HEK293 (cell line): Measurements from ENCODE around the gene MGST3.
"Not testable (repeated sequence)": the region's sequence is repeated elsewhere in the genome, so short reads cannot be mapped to it uniquely, and the experiment has no call there.

Experiments
- CTCF ChIA-PET: fragments of 350-600 bp; formaldehyde crosslinking; extraction: SDS; loops from one replicate; lab custom pipeline; 2021; ENCODE audit warnings: antibody characterized with exemption; lab: Yijun Ruan, JAX
- POLR2A ChIA-PET: fragments of 300-600 bp; formaldehyde crosslinking; extraction: SDS; loops from one replicate; lab custom pipeline; 2020; ENCODE audit warnings: antibody characterized with exemption, inconsistent platforms; lab: Yijun Ruan, JAX
- H3K27ac ChIP-seq: fragments of 200-500 bp; sonication (Bioruptor generic); 2 replicates; pipeline ENCODE4 v1.5.1; 2014; ENCODE audit warnings: low read depth, low read length, control low read depth, inconsistent platforms; ENCODE audit errors: extremely low read depth
- H3K36me3 ChIP-seq, 2 experiments: fragments of 200-500 bp in 1 of 2; sonication (Bioruptor generic) in 1 of 2; 1 replicate in 1 of 2; 2 replicates in 1 of 2; pipeline ENCODE4 v1.5.1; 2014 to 2017; ENCODE audit warnings: inconsistent platforms in 2 of 2, low read length in 2 of 2; ENCODE audit not compliant: control insufficient read depth in 2 of 2, insufficient read depth in 1 of 2
- H3K4me1 ChIP-seq: fragments of 200-500 bp; sonication (Bioruptor generic); 2 replicates; pipeline ENCODE4 v1.5.1; 2014; ENCODE audit warnings: mild to moderate bottlenecking, low read length, inconsistent platforms; ENCODE audit not compliant: control insufficient read depth, insufficient read depth
- H3K4me3 ChIP-seq: 2 replicates; pipeline ENCODE4 v1.5.1; 2011; ENCODE audit warnings: low read depth, mild to moderate bottlenecking, control low read depth, low read length, moderate library complexity
- H3K9me3 ChIP-seq: fragments of 200-500 bp; sonication (Bioruptor generic); 2 replicates; pipeline ENCODE4 v1.5.1; 2014; ENCODE audit warnings: low read depth, low read length, inconsistent platforms; ENCODE audit not compliant: control insufficient read depth, insufficient read depth
- KLF16 ChIP-seq: fragments of 450-650 bp; formaldehyde crosslinking; IDR thresholded peaks from 2 replicates; pipeline ENCODE4 v1.5.1; 2017; ENCODE audit warnings: missing biosample characterization, missing genetic modification characterization
- OSR2 ChIP-seq: fragments of 450-650 bp; formaldehyde crosslinking; IDR thresholded peaks from 2 replicates; pipeline ENCODE4 v1.5.1; 2016; ENCODE audit warnings: missing biosample characterization, missing genetic modification characterization
- PRDM10 ChIP-seq: fragments of 450-650 bp; formaldehyde crosslinking; IDR thresholded peaks from 2 replicates; pipeline ENCODE4 v1.5.1; 2016; ENCODE audit warnings: missing biosample characterization, missing genetic modification characterization
- REPIN1 ChIP-seq: fragments of 450-650 bp; formaldehyde crosslinking; IDR thresholded peaks from 2 replicates; pipeline ENCODE4 v1.5.1; 2017; ENCODE audit warnings: missing biosample characterization, missing genetic modification characterization, low read depth
- ZFHX2 ChIP-seq: fragments of 450-650 bp; formaldehyde crosslinking; conservative IDR thresholded peaks from 2 replicates; pipeline ENCODE4 v1.5.1; 2016; ENCODE audit warnings: missing biosample characterization, missing genetic modification characterization
- ZFP3 ChIP-seq: fragments of 450-650 bp; formaldehyde crosslinking; IDR thresholded peaks from 2 replicates; pipeline ENCODE4 v1.5.1; 2016; ENCODE audit warnings: low read depth, missing biosample characterization, missing genetic modification characterization
- ZFP41 ChIP-seq: fragments of 450-650 bp; formaldehyde crosslinking; IDR thresholded peaks from 2 replicates; pipeline ENCODE4 v1.5.1; 2016; ENCODE audit warnings: missing biosample characterization, missing genetic modification characterization, borderline replicate concordance
- ZNF112 ChIP-seq: fragments of 450-650 bp; formaldehyde crosslinking; IDR thresholded peaks from 2 replicates; pipeline ENCODE4 v1.5.0; 2017; ENCODE audit warnings: missing biosample characterization, missing genetic modification characterization
- ZNF148 ChIP-seq: fragments of 450-650 bp; formaldehyde crosslinking; IDR thresholded peaks from 2 replicates; pipeline ENCODE4 v1.5.0; 2017; ENCODE audit warnings: missing biosample characterization, missing genetic modification characterization, borderline replicate concordance
- ZNF169 ChIP-seq: fragments of 450-650 bp; formaldehyde crosslinking; IDR thresholded peaks from 2 replicates; pipeline ENCODE4 v1.5.1; 2016; ENCODE audit warnings: missing biosample characterization, missing genetic modification characterization
- ZNF416 ChIP-seq: fragments of 450-650 bp; formaldehyde crosslinking; IDR thresholded peaks from 2 replicates; pipeline ENCODE4 v1.5.1; 2016; ENCODE audit warnings: missing biosample characterization, missing genetic modification characterization
- ZNF473 ChIP-seq: fragments of 450-650 bp; formaldehyde crosslinking; IDR thresholded peaks from 2 replicates; pipeline ENCODE4 v1.5.1; 2017; ENCODE audit warnings: missing biosample characterization, missing genetic modification characterization
- ZNF548 ChIP-seq: fragments of 450-650 bp; formaldehyde crosslinking; IDR thresholded peaks from 2 replicates; pipeline ENCODE4 v1.5.1; 2016; ENCODE audit warnings: missing biosample characterization, missing genetic modification characterization
- ZNF623 ChIP-seq: fragments of 450-650 bp; formaldehyde crosslinking; IDR thresholded peaks from 2 replicates; pipeline ENCODE4 v1.5.1; 2016; ENCODE audit warnings: missing biosample characterization, missing genetic modification characterization
- ZNF704 ChIP-seq: fragments of 450-650 bp; formaldehyde crosslinking; IDR thresholded peaks from 2 replicates; pipeline ENCODE4 v1.5.1; 2016; ENCODE audit warnings: missing biosample characterization, missing genetic modification characterization
- ZNF768 ChIP-seq: fragments of 450-650 bp; formaldehyde crosslinking; IDR thresholded peaks from 2 replicates; pipeline ENCODE4 v1.5.1; 2018; ENCODE audit warnings: missing biosample characterization, mild to moderate bottlenecking, missing genetic modification characterization
- ZSCAN30 ChIP-seq: fragments of 450-650 bp; IDR thresholded peaks from 2 replicates; pipeline ENCODE4 v1.5.1; 2018; ENCODE audit warnings: missing biosample characterization, mild to moderate bottlenecking, missing genetic modification characterization, moderate library complexity
- ZSCAN4 ChIP-seq: fragments of 450-650 bp; formaldehyde crosslinking; IDR thresholded peaks from 2 replicates; pipeline ENCODE4 v1.5.1; 2017; ENCODE audit warnings: missing biosample characterization, missing genetic modification characterization

The MGST3 gene

GRCh38 chr1:165581926-165582325, 49.1 kb upstream of the MGST3 start:
- TF ChIP-seq ZNF548 (tag by site-specific recombination) (no peak), OSR2 (tag by site-specific recombination) (no peak), ZNF169 (tag by site-specific recombination) (no peak), ZFP41 (tag by site-specific recombination) (no peak)
- H3K27ac ChIP-seq: no peak overlapping the region
- no peaks in the 10 kb centered on the region for H3K4me1 ChIP-seq
- no peaks in the 10 kb centered on the region for H3K9me3 ChIP-seq
- ChIA-PET CTCF (interaction anchor here (0.5 to 1.1 kb wide), 2 partner anchors 10 to 212 kb away, joined by 3 read pairs; no protein-coding TSS in a partner anchor), POLR2A (no interaction called here)
- H3K4me3 ChIP-seq: no peak overlapping the region
- H3K36me3 ChIP-seq: no peaks in the 10 kb centered on the region

- no peaks in the 10 kb centered on the region for H3K36me3 ChIP-seq
- no peak overlapping the region for H3K4me3 ChIP-seq
- no peak overlapping the region for H3K27ac ChIP-seq
- ChIA-PET POLR2A (no interaction called here), CTCF (interaction anchor here (0.6 to 8.6 kb wide), 8 partner anchors 13 to 441 kb away, joined by 3 to 184 read pairs (median 3); no protein-coding TSS in a partner anchor)
- no peaks in the 10 kb centered on the region for H3K4me1 ChIP-seq
- TF ChIP-seq ZNF148 (tag by site-specific recombination) (no peak), PRDM10 (tag by site-specific recombination) (no peak), ZFHX2 (no peak), ZFP3 (no peak), ZNF473 (no peak), REPIN1 (tag by site-specific recombination) (no peak), ZNF704 (tag by site-specific recombination) (no peak), ZNF416 (no peak), ZNF768 (tag by site-specific recombination) (no peak), ZSCAN4 (no peak), KLF16 (no peak), ZNF623 (no peak), ZNF112 (tag by site-specific recombination) (no peak), ZSCAN30 (tag by site-specific recombination) (no peak)
- no peaks in the 10 kb centered on the region for H3K9me3 ChIP-seq
Measured at GRCh38 chr1:165586398-165586797, 44.6 kb upstream of the MGST3 start.

GRCh38 chr1:165591391-165591790, 39.6 kb upstream of the MGST3 start:
- H3K27ac ChIP-seq, H3K36me3 ChIP-seq, POLR2A ChIA-PET, H3K4me3 ChIP-seq, H3K4me1 ChIP-seq, H3K9me3 ChIP-seq: not testable (repeated sequence)
- CTCF ChIA-PET: interaction anchor here (0.6 to 9.0 kb wide), 16 partner anchors 7 to 555 kb away, joined by 3 to 184 read pairs (median 10); no protein-coding TSS in a partner anchor
